Ectodermal cell (in vitro differentiated cells): ENCODE measurements around the gene EDN2.

Experiments used
- H3K27ac ChIP-seq: 2 replicates; pipeline ENCODE4 v1.7.0; 2013; ENCODE audit warnings: mild to moderate bottlenecking, low read depth, low read length; ENCODE audit not compliant: insufficient read depth, poor library complexity, severe bottlenecking
- H3K27me3 ChIP-seq: 2 replicates; pipeline ENCODE4 v1.7.0; 2013; ENCODE audit warnings: mild to moderate bottlenecking, low read length; ENCODE audit not compliant: insufficient read depth, control insufficient read depth, poor library complexity, severe bottlenecking
- H3K36me3 ChIP-seq: one replicate; pipeline ENCODE4 v1.7.0; 2013; ENCODE audit warnings: low read length; ENCODE audit not compliant: control insufficient read depth, insufficient read depth
- H3K4me1 ChIP-seq: one replicate; pipeline ENCODE4 v1.7.0; 2013; ENCODE audit warnings: low read length; ENCODE audit not compliant: control insufficient read depth, insufficient read depth
- H3K4me3 ChIP-seq: 2 replicates; pipeline ENCODE4 v1.7.0; 2013; ENCODE audit warnings: low read depth, low read length, control low read depth; ENCODE audit not compliant: insufficient read depth
- H3K9me3 ChIP-seq: 2 replicates; pipeline ENCODE4 v1.7.0; 2013; ENCODE audit warnings: mild to moderate bottlenecking, low read length, moderate library complexity; ENCODE audit not compliant: control insufficient read depth
- WGBS, 2 experiments: methylation state at CpG; one replicate each; pipeline ENCODE4 v1.1.7; 2013; ENCODE audit warnings: missing lambda C conversion rate in 2 of 2; 5-methylcytosine and 5-hydroxymethylcytosine counted together

Gene EDN2

GRCh38 chr1:41508290-41508689 lies 23.8 kb upstream of the EDN2 start:
- Histone ChIP-seq H3K27ac (no peak overlapping the region), H3K36me3 (no peaks in the 10 kb centered on the region), H3K9me3 (no peaks in the 10 kb centered on the region), H3K4me3 (no peak overlapping the region), H3K27me3 (no peaks in the 10 kb centered on the region), H3K4me1 (peaks cover 6% of the 10 kb centered on the region)
- 83 to 89% methylated on average over 2 of the region's 2 CpGs for WGBS, 2 experiments

GRCh38 chr1:41507836-41508235 lies 23.4 kb upstream of the EDN2 start:
- peaks cover 6% of the 10 kb centered on the region for H3K4me1 ChIP-seq
- H3K27me3 ChIP-seq, result no peaks in the 10 kb centered on the region
- H3K27ac ChIP-seq, result no peak overlapping the region
- H3K9me3 ChIP-seq, result no peaks in the 10 kb centered on the region
- H3K4me3 ChIP-seq, result no peak overlapping the region
- H3K36me3 ChIP-seq, result no peaks in the 10 kb centered on the region
- WGBS, 2 experiments, result 93 to 95% methylated on average over 6 of the region's 6 CpGs

- H3K4me1 ChIP-seq, result peaks cover 6% of the 10 kb centered on the region
- H3K36me3 ChIP-seq, result no peaks in the 10 kb centered on the region
- no peak overlapping the region for H3K4me3 ChIP-seq
- 85 to 87% methylated on average over 13 of the region's 13 CpGs for WGBS, 2 experiments
- no peaks in the 10 kb centered on the region for H3K27me3 ChIP-seq
- H3K9me3 ChIP-seq, result no peaks in the 10 kb centered on the region
- H3K27ac ChIP-seq, result no peak overlapping the region
Observed at GRCh38 chr1:41507110-41507720, 22.7 kb upstream of the EDN2 start.

GRCh38 chr1:41504114-41505035 lies 19.9 kb upstream of the EDN2 start:
- Histone ChIP-seq H3K9me3 (no peaks in the 10 kb centered on the region), H3K27ac (no peak overlapping the region), H3K4me3 (no peak overlapping the region), H3K4me1 (peaks cover 6% of the 10 kb centered on the region), H3K36me3 (no peaks in the 10 kb centered on the region), H3K27me3 (no peaks in the 10 kb centered on the region)
- 90 to 92% methylated on average over 15 of the region's 15 CpGs for WGBS, 2 experiments

GRCh38 chr1:41503538-41504113 lies 19.1 kb upstream of the EDN2 start:
- no peak overlapping the region for H3K27ac ChIP-seq
- WGBS, 2 experiments, result 86% methylated on average over 11 of the region's 11 CpGs

GRCh38 chr1:41502912-41503311 lies 18.4 kb upstream of the EDN2 start:
- Histone ChIP-seq H3K4me1 (peaks cover 6% of the 10 kb centered on the region), H3K36me3 (no peaks in the 10 kb centered on the region), H3K9me3 (no peaks in the 10 kb centered on the region), H3K4me3 (no peak overlapping the region), H3K27me3 (no peaks in the 10 kb centered on the region), H3K27ac (no peak overlapping the region)
- WGBS, 2 experiments, result 92 to 95% methylated on average over 5 of the region's 5 CpGs

More at GRCh38 chr1:41503538-41504113, 19.1 kb upstream of the EDN2 start:
- H3K4me1 ChIP-seq, result peaks cover 6% of the 10 kb centered on the region
- H3K4me3 ChIP-seq, result no peak overlapping the region
- no peaks in the 10 kb centered on the region for H3K27me3 ChIP-seq
- H3K36me3 ChIP-seq, result no peaks in the 10 kb centered on the region
- H3K9me3 ChIP-seq, result no peaks in the 10 kb centered on the region

GRCh38 chr1:41501581-41501980 lies 17.1 kb upstream of the EDN2 start:
- H3K9me3 ChIP-seq, result no peaks in the 10 kb centered on the region
- WGBS, 2 experiments, result 94 to 95% methylated on average over 20 of the region's 20 CpGs
- H3K36me3 ChIP-seq, result no peaks in the 10 kb centered on the region
- H3K27me3 ChIP-seq, result no peaks in the 10 kb centered on the region
- no peak overlapping the region for H3K4me3 ChIP-seq
- H3K27ac ChIP-seq, result no peak overlapping the region
- peaks cover 8% of the 10 kb centered on the region for H3K4me1 ChIP-seq

- Histone ChIP-seq H3K36me3 (no peaks in the 10 kb centered on the region), H3K4me3 (no peak overlapping the region), H3K9me3 (no peaks in the 10 kb centered on the region), H3K4me1 (peaks cover 12% of the 10 kb centered on the region), H3K27ac (no peak overlapping the region), H3K27me3 (no peaks in the 10 kb centered on the region)
- 88 to 92% methylated on average over 7 of the region's 7 CpGs for WGBS, 2 experiments
Observed at GRCh38 chr1:41500781-41501518, 16.5 kb upstream of the EDN2 start.

- H3K36me3 ChIP-seq, result no peaks in the 10 kb centered on the region
- no peaks in the 10 kb centered on the region for H3K27me3 ChIP-seq
- 90 to 95% methylated on average over 10 of the region's 10 CpGs for WGBS, 2 experiments
- H3K4me3 ChIP-seq, result no peak overlapping the region
- peaks cover 12% of the 10 kb centered on the region for H3K4me1 ChIP-seq
- H3K9me3 ChIP-seq, result no peaks in the 10 kb centered on the region
- no peak overlapping the region for H3K27ac ChIP-seq
Observed at GRCh38 chr1:41500378-41500777, 15.9 kb upstream of the EDN2 start.

- Histone ChIP-seq H3K9me3 (no peaks in the 10 kb centered on the region), H3K27me3 (no peaks in the 10 kb centered on the region), H3K36me3 (no peaks in the 10 kb centered on the region), H3K4me3 (no peak overlapping the region), H3K4me1 (peaks cover 12% of the 10 kb centered on the region), H3K27ac (no peak overlapping the region)
- WGBS, 2 experiments, result 92 to 95% methylated on average over 2 of the region's 2 CpGs
Observed at GRCh38 chr1:41499591-41499990, 15.1 kb upstream of the EDN2 start.
